Epithelial cell of prostate (primary cell): Measurements from ENCODE around the gene ARHGAP4.

Experiments
- DNase-seq: peaks from one replicate; pipeline ENCODE4 v3.0.0-alpha.2; 2011; ENCODE audit warnings: low read depth, low spot score
- H3K27ac ChIP-seq: fragments of 450-650 bp; 2 replicates; pipeline ENCODE4 v1.5.1; 2017; ENCODE audit warnings: mild to moderate bottlenecking

ARHGAP4 gene

DNA sequence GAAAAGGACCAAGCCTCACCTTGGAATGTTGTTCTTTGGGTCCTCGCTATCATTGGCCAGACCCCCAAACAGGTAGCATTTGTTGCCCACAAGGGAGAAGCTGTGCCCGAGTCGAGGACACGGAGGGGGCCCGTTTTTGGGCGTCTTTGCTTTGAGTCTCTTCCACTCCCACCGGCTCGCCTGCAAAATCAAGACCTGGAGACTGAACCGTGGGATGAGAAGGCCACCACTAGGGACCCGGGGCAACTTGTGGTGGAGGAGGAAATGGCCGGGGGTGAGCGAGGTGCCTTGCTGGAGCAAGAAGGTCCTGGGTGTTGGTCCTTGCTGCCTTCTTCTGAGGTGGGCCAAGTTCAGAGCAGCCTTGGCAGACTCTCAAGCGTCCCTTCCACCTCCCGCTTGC lies 38.0 kb upstream of the ARHGAP4 start:
- H3K27ac ChIP-seq: no peak overlapping the region
- no peak for DNase-seq

DNA sequence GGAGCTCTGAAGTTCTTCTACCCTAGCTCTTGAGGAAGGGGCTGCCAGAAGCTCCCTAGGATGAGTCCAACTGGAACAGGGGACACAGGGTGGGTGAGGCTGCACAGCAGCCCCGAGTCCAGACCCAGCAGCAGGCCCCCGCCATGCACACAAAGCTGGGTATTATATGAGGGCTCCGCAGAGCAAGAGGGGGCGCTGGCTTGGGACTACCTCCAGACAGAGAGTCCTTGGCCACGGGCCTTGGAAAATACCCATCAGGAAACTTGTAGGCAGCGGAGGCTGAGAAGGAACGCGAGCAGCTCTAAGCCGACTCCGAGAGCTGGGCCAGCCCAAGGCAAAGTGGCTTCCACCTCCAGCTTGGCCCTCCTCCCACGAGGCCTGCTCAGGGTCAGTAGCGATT lies 37.5 kb upstream of the ARHGAP4 start:
- DNase-seq: no peak
- no peak overlapping the region for H3K27ac ChIP-seq

DNA sequence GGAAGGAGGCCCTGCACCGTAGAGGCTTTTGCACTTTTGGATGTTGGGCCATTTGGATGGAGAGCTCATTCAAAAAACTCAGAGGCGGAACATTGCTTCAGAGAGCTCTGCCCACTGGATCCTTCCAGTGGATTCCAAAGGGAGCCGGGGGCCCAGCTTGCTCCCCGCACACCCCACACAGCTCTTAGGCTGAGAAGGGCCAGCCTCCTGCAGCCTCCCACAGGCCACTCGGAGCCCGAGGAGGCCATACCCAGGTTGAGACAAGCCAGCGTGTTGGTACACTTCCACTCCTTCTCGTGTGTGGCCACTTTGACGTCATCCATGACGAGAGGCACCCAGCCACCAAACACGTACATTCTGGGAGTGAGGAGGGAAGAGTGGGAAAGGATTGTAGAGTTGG lies 35.2 kb upstream of the ARHGAP4 start:
- H3K27ac ChIP-seq: no peak overlapping the region
- no peak for DNase-seq

DNA sequence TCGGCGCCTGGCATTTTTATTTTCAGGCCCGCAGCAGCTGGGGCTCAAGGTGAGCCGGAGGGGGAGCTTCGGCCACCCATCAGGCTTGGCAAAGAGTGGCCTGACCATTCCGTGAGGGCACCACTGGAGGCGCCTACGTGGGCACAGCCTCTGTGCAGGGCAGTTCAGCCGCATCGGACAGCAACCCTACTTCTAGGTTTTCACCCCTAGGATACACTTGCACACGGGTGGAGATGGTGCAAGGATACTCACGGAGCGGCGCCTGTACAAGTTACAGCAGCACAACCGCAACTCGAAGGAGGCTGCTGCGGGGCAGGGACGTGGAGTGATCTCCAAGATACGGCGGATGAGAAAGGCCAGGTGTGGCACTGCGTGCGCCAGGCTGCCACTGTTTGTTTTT lies 34.7 kb upstream of the ARHGAP4 start:
- no peak for DNase-seq
- no peak overlapping the region for H3K27ac ChIP-seq

DNA sequence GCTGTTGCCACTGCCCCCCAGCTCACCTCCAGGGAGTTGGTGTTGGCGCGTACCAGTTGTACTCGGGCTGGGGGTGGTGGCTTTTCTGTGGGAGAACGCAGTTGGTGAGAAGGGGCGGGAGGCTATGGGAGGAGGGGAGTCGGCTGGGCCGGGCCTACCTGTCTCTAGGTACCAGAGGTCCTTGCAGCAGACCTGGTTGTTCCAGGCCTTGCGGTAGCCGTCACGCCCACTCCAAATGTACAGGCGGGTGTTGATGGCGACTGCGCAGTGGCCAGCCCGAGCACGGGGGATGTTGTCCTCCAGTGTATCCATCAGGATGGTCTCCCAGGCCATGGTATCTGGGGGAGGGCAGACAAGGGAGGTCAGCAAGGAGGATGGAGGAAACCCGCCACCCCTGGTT lies 34.0 kb upstream of the ARHGAP4 start:
- H3K27ac ChIP-seq: no peak overlapping the region
- no peak for DNase-seq

DNA sequence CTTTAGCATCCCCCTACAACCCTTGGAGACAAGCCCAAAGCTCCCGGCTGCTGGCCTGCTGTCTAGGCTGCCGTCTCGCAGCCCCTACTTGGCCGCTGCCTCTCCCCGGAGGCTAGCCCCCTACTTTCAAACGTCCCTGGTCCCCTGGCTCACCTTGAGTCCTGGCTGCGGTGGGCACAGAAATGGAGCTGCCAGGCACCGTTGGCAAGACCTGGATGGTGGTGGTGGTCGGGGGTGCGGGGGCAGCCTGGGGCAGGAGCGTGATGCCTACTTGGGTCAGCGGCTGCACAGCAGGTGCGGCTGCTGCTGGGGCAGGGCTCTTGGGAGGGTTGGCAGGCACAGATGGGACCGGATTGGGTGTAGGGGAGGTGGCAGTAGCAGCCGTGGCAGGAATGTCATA lies 33.6 kb upstream of the ARHGAP4 start:
- no peak overlapping the region for H3K27ac ChIP-seq
- no peak for DNase-seq

DNA sequence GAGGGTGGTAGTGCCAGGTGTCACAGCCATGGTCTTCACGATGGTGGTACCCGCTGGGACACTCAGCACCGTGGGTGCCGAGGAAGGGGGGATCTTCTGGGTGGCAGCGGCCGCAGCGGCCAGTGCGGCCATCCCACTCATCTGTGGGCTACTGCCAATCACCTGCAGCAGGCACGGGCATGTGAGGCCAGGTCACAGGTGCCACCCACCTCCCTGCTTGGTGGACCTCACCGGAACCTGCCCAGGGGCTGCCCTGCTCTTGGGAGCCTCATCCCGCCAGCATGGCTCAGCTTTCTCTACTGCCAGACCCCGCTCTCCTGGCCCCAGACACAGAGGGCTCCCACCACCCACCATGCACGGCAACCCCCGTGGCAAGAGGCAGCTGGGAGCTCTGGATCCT lies 32.5 kb upstream of the ARHGAP4 start:
- DNase-seq: no peak
- no peak overlapping the region for H3K27ac ChIP-seq

DNA sequence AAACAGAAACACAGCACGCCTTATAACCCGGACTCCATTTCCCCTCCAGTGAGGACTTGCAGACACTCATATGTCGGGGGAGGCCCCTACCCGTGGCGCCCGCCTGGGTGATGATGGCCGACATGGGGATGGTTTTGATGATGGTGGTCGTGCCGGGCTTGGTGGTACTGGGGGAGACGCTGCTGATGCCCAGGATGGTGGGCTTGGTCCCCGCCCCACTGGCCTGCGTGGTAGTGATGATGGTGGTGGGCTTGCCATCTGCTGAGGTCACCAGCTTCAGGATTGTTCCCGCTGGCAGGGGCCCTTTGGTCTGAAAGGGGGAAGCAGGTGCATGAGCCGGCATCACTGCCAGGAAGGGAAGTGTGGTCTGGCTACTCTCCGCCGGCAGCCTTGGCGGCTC lies 31.2 kb upstream of the ARHGAP4 start:
- H3K27ac ChIP-seq: no peak overlapping the region
- no peak for DNase-seq

DNA sequence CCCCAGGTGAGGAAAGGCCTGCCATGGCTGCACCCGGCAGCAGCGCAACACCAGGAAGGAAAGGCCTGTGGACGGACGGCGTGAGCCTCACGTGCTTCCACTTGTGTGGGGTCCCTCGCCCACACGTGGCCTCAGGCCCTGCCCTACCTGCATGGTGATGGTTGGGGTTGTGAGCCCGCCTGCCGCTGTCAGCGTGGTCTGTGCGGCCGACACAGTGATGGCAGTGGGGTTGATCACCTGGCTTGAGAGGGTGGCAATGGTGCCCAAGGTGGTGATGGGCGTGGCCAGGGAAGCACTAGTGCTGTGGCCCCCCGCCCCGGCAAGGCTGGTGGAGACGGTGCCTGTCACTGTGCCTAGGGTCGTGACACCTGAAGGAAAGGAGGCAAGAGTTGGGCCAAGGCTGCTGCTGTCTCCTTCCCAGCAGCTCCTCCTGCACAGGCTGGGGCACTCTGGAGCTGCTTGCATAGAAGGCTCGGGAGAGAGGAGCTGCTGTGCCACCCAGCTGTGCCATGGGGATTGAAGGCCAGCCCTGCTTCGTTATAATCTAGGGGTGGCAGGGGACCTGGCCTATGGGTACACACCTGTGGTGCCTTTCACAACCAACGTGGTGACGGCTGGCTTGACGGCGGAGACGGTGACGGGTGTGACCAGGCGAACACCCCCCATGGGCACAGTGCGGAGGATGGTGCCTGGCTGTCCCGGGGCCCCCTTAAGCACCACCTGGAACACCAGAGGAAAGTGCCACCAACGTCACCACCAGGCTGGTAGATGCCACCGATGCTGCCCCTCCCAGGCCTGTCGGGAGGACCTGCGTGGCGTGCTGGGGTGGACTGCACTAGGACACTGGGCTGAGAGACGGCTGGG lies 30.2 kb upstream of the ARHGAP4 start:
- no peak for DNase-seq
- H3K27ac ChIP-seq: no peak overlapping the region

DNA sequence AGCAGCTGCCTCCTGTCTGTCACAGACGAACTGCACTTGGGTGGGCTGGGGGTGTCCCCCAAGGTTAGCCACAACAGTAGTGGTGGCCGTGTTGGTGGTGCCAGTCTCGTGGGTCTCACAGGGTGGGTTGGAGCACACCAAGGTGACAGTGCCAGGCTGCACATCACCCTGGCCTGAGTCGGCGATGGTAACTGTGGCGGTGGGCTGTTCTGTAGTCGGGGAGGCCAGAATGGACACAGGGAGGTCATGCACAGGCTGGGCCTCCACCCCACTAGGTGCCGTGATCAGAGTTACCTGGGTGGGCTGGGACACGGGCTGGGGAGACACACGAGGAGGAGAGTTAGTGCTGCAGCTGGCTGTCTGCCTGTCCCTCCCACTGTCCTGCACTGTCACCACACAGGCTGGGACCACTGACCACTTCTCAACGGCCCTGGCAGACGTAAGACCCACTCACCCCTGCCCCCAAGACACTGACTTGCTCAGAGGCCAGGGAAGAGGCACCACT lies 29.2 kb upstream of the ARHGAP4 start:
- H3K27ac ChIP-seq: no peak overlapping the region
- no peak for DNase-seq

DNA sequence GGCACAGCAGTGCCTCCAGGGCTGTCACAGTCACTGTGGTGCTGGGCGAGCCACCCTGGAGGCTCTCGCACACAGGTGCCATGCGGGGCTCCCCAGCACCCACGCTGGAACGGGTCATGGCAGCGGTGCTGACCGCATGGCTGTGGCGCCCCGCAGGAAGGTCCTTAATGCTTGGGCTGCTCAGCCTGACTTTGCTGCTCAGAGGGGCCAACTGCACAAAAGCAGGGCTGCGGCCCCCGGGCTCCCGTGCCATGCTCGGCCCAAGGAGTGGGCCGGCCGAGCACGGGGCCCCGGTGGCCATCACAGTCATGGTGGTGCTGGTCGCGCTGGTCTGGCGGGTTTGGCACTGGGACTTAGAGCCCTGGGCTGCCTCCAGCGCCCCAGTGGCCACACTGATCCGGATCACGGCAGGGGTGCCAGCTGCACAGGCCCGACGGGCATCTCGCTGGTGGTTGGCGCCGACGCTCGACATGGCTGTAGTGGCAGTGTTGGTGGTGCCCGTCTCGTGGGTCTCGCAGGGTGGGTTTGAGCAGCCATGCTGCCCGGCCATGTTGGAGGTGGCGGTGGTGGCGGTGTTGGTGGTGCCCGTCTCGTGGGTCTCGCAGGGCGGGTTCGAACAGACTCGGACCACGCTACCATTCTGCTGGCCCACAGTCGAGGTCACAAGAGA lies 28.6 kb upstream of the ARHGAP4 start:
- DNase-seq: no peak
- H3K27ac ChIP-seq: no peak overlapping the region

DNA sequence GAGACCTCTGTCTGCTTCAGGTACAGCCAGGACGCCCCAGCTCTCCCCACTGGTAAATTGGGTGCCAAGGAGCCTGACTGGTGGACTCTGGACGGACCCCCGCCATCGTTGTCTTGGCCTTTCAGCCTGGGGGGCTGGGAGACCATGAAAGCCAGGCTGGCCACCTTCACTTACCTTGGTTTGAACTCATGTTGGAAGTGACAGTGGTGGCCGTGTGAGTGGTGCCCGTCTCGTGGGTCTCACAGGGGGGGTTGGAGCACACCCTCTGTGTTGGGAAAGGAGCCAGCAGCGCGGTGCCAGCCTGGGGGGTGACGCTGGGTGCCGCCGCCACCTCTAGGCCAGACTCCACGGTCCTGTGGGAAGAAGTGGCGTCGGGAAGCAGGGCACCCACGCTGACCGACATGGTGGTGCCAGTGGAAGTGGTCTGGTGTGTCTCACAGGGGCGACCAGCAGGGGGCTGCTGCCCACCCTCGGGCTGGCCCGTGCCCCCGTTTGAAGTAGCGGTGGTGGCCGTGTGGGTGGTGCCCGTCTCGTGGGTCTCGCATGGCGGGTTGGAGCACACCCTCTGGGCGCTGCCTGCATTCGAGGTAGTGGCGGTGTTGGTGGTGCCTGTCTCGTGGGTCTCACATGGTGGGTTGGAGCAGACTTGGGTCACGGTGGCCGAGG lies 28.0 kb upstream of the ARHGAP4 start:
- no peak for DNase-seq
- H3K27ac ChIP-seq: no peak overlapping the region

DNA sequence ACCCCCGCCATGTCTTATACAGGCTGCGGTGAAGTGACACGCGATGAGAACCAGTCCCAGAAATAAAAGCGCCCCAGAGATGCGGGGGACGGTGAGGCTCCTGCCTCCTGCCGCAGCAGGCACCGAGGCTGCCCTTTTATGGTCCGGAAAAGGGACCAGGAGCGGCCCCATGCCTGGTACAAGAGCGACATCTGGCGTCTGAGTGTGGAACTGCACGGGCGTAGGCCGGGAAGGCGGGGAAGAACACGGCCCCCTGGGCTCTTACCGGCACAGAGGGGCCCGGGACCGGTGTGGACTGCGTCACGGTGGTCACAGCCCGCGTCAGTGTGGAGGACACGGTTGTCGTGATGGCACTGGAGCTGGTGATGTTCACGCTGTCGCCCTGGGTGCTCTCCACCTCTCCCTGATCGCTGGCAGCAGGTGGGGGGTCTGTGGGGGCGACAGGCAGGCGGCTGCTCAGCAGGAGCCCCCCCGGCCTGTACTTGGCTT lies 27.3 kb upstream of the ARHGAP4 start:
- H3K27ac ChIP-seq: no peak overlapping the region
- no peak for DNase-seq

DNA sequence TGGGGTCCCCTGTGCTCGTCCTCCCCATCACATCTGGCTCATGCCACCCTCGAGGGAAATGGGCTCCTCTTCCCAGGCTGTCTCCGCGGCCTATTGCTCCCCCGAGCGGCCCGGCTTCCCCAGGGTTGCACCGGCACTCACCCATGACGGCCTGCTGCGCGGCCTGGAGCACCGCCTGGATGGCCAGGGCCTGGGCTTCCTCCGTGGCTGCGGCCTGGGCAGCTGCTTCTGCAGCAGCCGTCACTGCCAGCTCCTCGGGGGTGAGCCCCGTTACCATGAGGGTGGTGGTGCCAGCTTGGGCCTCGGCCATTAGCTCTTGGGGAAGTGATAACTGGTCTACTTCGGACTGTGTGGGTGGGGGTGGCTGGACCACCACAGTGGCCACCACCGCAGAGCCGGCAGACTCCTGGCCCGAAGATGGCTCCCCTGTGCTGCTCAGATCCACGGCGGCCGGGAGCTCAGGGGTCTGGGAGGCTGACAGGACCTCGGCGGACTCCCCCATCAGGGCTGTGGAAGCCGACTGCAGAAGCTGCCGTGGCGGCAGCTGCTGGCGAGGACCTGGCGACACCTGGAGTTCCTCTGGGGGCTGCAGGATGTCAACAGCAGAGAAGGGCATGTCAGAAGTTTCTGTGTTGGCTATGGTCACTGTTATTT lies 26.4 kb upstream of the ARHGAP4 start:
- H3K27ac ChIP-seq: no peak overlapping the region

DNA sequence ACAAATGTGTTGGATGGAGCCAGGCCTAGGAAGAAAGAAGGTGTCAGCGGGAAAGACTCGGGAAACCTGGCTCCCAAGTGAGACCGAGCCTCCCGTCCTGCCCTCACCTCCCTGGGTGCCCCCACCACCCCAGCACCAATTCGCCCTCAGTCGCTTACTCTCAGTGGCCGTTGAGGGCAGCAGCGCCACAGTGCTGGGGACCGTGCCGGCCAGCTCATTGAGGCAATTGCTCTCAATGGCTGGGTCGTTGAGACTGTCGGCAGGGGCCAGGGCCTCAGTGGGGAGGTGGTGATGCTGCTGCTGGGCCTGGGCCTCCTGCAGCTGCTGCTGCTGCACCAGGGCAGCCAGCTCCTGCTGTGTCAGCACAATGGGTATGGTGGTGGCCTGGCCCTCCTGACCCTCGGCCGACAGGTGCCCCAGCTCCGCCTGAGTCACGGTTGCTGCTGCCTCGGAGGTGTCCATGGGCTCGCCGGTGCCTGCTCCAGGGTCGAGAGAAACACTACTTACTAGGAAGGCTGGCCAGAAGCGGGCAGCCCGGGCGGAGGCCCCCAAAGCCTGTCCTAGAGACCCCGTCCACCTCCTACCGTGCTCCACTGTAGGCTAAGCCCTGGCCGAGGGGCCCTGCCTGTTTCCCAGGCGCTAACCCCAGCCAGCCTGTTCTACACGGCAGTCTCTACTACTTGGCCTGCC lies 25.8 kb upstream of the ARHGAP4 start:
- DNase-seq: no peak
- H3K27ac ChIP-seq: no peak overlapping the region

More for the DNA sequence above, 26.4 kb upstream of the ARHGAP4 start:
- no peak for DNase-seq

DNA sequence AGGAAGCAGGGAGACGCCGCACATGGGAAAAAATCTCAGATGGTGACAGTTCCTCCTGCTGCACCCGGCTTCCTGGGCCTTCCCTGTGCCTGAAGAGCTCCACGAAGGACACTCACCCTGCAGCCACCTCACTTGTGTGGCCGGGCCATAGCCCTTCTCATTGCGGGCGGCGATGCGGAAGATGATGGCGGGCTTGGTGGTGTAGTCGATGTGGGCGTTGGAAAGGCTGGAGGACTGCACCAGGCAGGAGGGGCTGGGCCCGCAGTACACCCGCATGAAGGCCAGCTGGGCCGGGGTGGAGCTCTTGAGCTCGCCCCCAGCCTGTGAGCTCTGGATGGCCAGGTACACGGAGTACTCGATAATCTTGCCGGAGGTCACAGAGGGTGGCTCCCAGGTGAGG lies 24.1 kb upstream of the ARHGAP4 start:
- H3K27ac ChIP-seq: no peak overlapping the region
- no peak for DNase-seq

DNA sequence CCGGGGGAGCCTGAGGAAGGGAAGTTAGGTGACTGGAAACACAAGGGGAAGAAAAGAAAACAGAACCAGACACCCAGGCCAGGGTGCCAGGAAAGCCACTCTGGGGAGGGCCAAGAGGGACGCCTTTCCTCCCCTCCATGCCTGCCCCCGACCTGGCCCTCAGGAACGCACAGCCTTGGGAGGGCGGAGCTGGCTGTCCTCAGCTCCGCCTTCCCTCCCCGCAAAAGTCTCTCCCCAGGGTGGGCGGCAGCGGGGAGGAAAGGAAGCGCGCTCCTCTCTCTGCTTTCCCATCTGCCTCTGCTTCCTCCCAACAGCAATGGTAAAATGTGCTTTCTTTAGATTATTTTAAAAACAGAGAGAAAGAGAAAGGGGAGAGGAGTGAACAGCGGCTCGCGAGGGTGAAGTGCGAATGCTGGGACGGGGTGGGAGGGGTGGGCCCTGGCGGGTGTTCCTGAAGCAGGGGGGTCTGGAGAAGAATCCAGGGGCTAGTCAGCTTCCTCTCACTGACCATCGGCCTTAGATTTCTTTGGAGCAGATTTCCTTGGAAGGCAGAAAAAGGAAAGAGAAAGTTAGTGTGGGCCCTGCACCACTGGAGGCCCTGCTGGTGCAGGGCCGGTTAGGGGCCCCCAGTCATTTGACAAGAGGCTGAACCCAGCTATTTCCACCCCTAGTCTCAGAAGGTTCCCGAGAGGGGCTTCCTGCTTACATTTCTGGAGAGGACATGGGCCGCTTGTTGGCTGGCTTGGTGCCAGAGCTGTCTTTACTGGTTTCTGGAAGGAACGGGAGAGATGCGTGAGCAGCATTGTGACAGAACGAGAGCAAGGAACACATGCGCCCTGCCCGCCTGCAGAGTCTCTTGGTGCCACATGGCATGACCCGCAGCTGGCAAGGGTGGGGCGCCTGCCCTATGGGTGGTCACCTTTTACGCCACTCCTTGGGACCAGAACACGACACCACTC lies 23.1 kb upstream of the ARHGAP4 start:
- DNase-seq: no peak
- H3K27ac ChIP-seq: no peak overlapping the region

DNA sequence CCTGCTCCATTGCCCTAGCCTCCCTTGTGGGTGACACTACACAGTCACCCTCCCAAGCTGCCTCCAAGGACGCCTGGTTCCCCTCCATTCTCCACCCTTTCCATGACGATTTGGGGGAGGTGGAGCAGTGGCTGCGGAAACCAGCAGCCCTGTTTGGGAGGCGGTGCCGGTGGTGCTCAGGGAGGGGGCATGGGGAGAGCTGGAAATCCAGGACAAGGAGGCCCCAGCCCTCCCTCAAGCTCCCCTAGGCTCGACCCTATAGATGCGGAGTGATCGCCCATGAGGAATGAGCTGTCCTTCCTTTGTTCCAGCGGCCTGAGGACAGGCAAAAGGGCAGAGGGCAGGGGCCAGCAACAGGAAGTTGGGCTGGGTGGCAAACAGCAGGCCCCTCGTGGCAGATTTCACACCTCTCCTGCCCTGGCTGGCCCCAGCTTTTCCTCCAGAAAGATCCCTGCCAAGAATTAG lies 22.0 kb upstream of the ARHGAP4 start:
- no peak overlapping the region for H3K27ac ChIP-seq
- DNase-seq: no peak
